WTC11 (cell line): ENCODE data around the gene LTBP2. TPM values are rescaled to one million over a fixed set of nuclear protein-coding genes. Genes with fewer than 3 reads are reported as not detected.

Experiments
- ATAC-seq: fragments of 200-7000 bp; cut with Tn5 transposase; 2 replicates; pipeline ENCODE4 v1.10.0; 2021; ENCODE audit warnings: mild to moderate bottlenecking, moderate library complexity
- CTCF ChIA-PET: fragments of 300-600 bp; sonication (Branson Sonifier 250); formaldehyde crosslinking; loops from one replicate; lab custom pipeline; 2021; ENCODE audit warnings: antibody characterized with exemption; lab: Charles Lee
- POLR2A ChIA-PET: fragments of 350-600 bp; sonication (Branson Sonifier 250); formaldehyde crosslinking; loops from one replicate; lab custom pipeline; 2021; ENCODE audit warnings: antibody characterized with exemption; lab: Charles Lee
- DNase-seq: peaks from one replicate; pipeline ENCODE4 v3.0.0; 2021; ENCODE audit warnings: low spot score
- H3K27ac Mint-ChIP-seq: 2 replicates; pipeline ENCODE4 v1.8.0; 2021; ENCODE audit warnings: mixed read lengths
- H3K27me3 Mint-ChIP-seq: 2 replicates; pipeline ENCODE4 v1.8.0; 2021; ENCODE audit warnings: low read depth, mild to moderate bottlenecking, moderate library complexity, mixed read lengths
- H3K36me3 Mint-ChIP-seq: 2 replicates; pipeline ENCODE4 v1.8.0; 2021; ENCODE audit warnings: mixed read lengths
- H3K4me1 Mint-ChIP-seq: 2 replicates; pipeline ENCODE4 v1.8.0; 2022; ENCODE audit warnings: mixed read lengths
- H3K4me3 Mint-ChIP-seq: 2 replicates; pipeline ENCODE4 v1.8.0; 2021; ENCODE audit warnings: mild to moderate bottlenecking, moderate library complexity, mixed read lengths
- H3K9me3 Mint-ChIP-seq: 2 replicates; pipeline ENCODE4 v1.8.0; 2021; ENCODE audit warnings: mixed read lengths
- AFF4 ChIP-seq: sonication (generic); formaldehyde crosslinking; IDR thresholded peaks from 2 replicates; pipeline ENCODE4 v1.8.1; 2023; ENCODE audit warnings: mild to moderate bottlenecking, missing genetic modification reagents, borderline replicate concordance
- CDX4 ChIP-seq: fragments of 250-450 bp; sonication (Bioruptor Pico); IDR thresholded peaks from 2 replicates; pipeline ENCODE4 v1.9.0; 2021; ENCODE audit warnings: moderate library complexity, mild to moderate bottlenecking, inconsistent platforms, borderline replicate concordance
- E2F1 ChIP-seq: sonication (generic); formaldehyde crosslinking; IDR thresholded peaks from 2 replicates; pipeline ENCODE4 v1.8.0; 2022; ENCODE audit warnings: mild to moderate bottlenecking, missing genetic modification reagents
- EMX1 ChIP-seq: fragments of 250-450 bp; sonication (Bioruptor Pico); IDR thresholded peaks from 2 replicates; pipeline ENCODE4 v1.8.0; 2021; ENCODE audit warnings: mild to moderate bottlenecking
- GRHL2 ChIP-seq: fragments of 250-450 bp; sonication (Bioruptor Pico); IDR thresholded peaks from 2 replicates; pipeline ENCODE4 v1.8.0; 2022; ENCODE audit warnings: mild to moderate bottlenecking, moderate library complexity; ENCODE audit not compliant: insufficient replicate concordance, severe bottlenecking
- JUN ChIP-seq: sonication (generic); formaldehyde crosslinking; IDR thresholded peaks from 2 replicates; pipeline ENCODE4 v1.8.0; 2023; ENCODE audit warnings: mild to moderate bottlenecking, missing genetic modification reagents
- KAT7 ChIP-seq: sonication (generic); formaldehyde crosslinking; IDR thresholded peaks from 2 replicates; pipeline ENCODE4 v1.8.1; 2023; ENCODE audit warnings: missing genetic modification reagents, mild to moderate bottlenecking, borderline replicate concordance
- MLX ChIP-seq: sonication (generic); formaldehyde crosslinking; IDR thresholded peaks from 2 replicates; pipeline ENCODE4 v1.8.1; 2023; ENCODE audit warnings: mild to moderate bottlenecking, missing genetic modification reagents, moderate library complexity
- NFYB ChIP-seq: sonication (generic); formaldehyde crosslinking; conservative IDR thresholded peaks from 2 replicates; pipeline ENCODE4 v1.8.0; 2022; ENCODE audit warnings: low read depth, missing genetic modification reagents
- NR1H2 ChIP-seq: sonication (generic); formaldehyde crosslinking; IDR thresholded peaks from 2 replicates; pipeline ENCODE4 v1.9.0; 2021; ENCODE audit warnings: mild to moderate bottlenecking, moderate library complexity, missing genetic modification reagents
- PREB ChIP-seq: sonication (generic); formaldehyde crosslinking; IDR thresholded peaks from 2 replicates; pipeline ENCODE4 v1.8.1; 2022; ENCODE audit warnings: mild to moderate bottlenecking, missing genetic modification reagents, moderate library complexity, borderline replicate concordance
- RORB ChIP-seq: fragments of 250-450 bp; sonication (Bioruptor Pico); IDR thresholded peaks from 2 replicates; pipeline ENCODE4 v1.9.0; 2021; ENCODE audit warnings: mild to moderate bottlenecking
- TP53 ChIP-seq: sonication (generic); formaldehyde crosslinking; IDR thresholded peaks from 2 replicates; pipeline ENCODE4 v1.8.1; 2023; ENCODE audit warnings: mild to moderate bottlenecking, missing genetic modification reagents
- ZBTB21 ChIP-seq: sonication (generic); formaldehyde crosslinking; IDR thresholded peaks from 2 replicates; pipeline ENCODE4 v1.8.1; 2023; ENCODE audit warnings: mild to moderate bottlenecking, missing genetic modification reagents, borderline replicate concordance
- ZNF121 ChIP-seq: sonication (generic); formaldehyde crosslinking; IDR thresholded peaks from 2 replicates; pipeline ENCODE4 v1.8.0; 2023; ENCODE audit warnings: missing genetic modification reagents
- ZNF219 ChIP-seq: sonication (generic); formaldehyde crosslinking; IDR thresholded peaks from 2 replicates; pipeline ENCODE4 v1.8.0; 2023; ENCODE audit warnings: missing genetic modification reagents, mild to moderate bottlenecking, borderline replicate concordance
- ZNF281 ChIP-seq: sonication (generic); formaldehyde crosslinking; IDR thresholded peaks from 2 replicates; pipeline ENCODE4 v1.8.0; 2023; ENCODE audit warnings: mild to moderate bottlenecking, missing genetic modification reagents
- ZNF396 ChIP-seq: fragments of 250-450 bp; sonication (Bioruptor Pico); IDR thresholded peaks from 2 replicates; pipeline ENCODE4 v1.8.0; 2021; ENCODE audit warnings: mild to moderate bottlenecking, moderate library complexity, borderline replicate concordance
- ZNF425 ChIP-seq: fragments of 250-450 bp; sonication (Bioruptor Pico); conservative IDR thresholded peaks from 2 replicates; pipeline ENCODE4 v1.9.0; 2021; ENCODE audit warnings: mild to moderate bottlenecking
- total RNA-seq: library from RNA; stranded (reverse); gene quantifications from 3 replicates; pipeline ENCODE4 v1.2.3, GENCODE V29; 2021

LTBP2 gene
- total RNA-seq, 1 experiment from 2014 or later: 1.2 TPM

GRCh38 chr14:74652541-74652940, 40.5 kb upstream of the LTBP2 start (continued):
- TF ChIP-seq ZNF281 (CRISPR knock-in tag) (no peak), KAT7 (CRISPR knock-in tag) (no peak), EMX1 (CRISPR knock-in tag) (no peak)
- TF ChIP-seq, all 79 proteins: peak for 0

GRCh38 chr14:74650927-74651686, 39.1 kb upstream of the LTBP2 start:
- no peaks in the 10 kb centered on the region for H3K9me3 Mint-ChIP-seq
- TF ChIP-seq JUN (no peak), ZNF121 (CRISPR knock-in tag) (0 out of 2 replicates have a peak, but pooled peaks have one; percentile 23)
- TF ChIP-seq, all 79 proteins: peak for 1
- POLR2A ChIA-PET: no interaction called here
- peaks cover 22% of the 10 kb centered on the region for H3K4me1 Mint-ChIP-seq
- no peaks in the 10 kb centered on the region for H3K36me3 Mint-ChIP-seq
- DNase-seq (no peak), ATAC-seq (no peak)
- H3K4me3 Mint-ChIP-seq: no peak overlapping the region
- H3K27ac Mint-ChIP-seq: no peak overlapping the region
- no peaks in the 10 kb centered on the region for H3K27me3 Mint-ChIP-seq
- CTCF ChIA-PET: interaction anchor here (1.5 to 3.7 kb wide), 2 partner anchors 42 kb away, joined by 8 to 18 read pairs; no protein-coding TSS in a partner anchor

- ATAC-seq: no peak
- DNase-seq: no peak
- Mint-ChIP-seq H3K4me1 (peaks cover 22% of the 10 kb centered on the region), H3K4me3 (no peak overlapping the region), H3K36me3 (no peaks in the 10 kb centered on the region), H3K27ac (no peak overlapping the region), H3K9me3 (no peaks in the 10 kb centered on the region), H3K27me3 (no peaks in the 10 kb centered on the region)
- ChIA-PET POLR2A (no interaction called here), CTCF (interaction anchor here (1.2 to 3.7 kb wide), 4 partner anchors 31 to 211 kb away, joined by 3 to 18 read pairs (median 4); no protein-coding TSS in a partner anchor)
- TF ChIP-seq ZNF425 (CRISPR knock-in tag) (no peak), CDX4 (CRISPR knock-in tag) (no peak), ZBTB21 (CRISPR knock-in tag) (no peak), AFF4 (CRISPR knock-in tag) (no peak), ZNF219 (CRISPR knock-in tag) (no peak), MLX (CRISPR knock-in tag) (no peak), RORB (CRISPR knock-in tag) (no peak), NR1H2 (CRISPR knock-in tag) (no peak), ZNF396 (CRISPR knock-in tag) (no peak), TP53 (CRISPR knock-in tag) (no peak), PREB (CRISPR knock-in tag) (no peak), GRHL2 (no peak), E2F1 (CRISPR knock-in tag) (no peak), NFYB (CRISPR knock-in tag) (no peak)
Measured at GRCh38 chr14:74649673-74650072, 37.6 kb upstream of the LTBP2 start.
